K562 (cell line): ENCODE results near the gene IGSF21. TPM values are rescaled to one million over a fixed set of nuclear protein-coding genes. Genes with fewer than 3 reads are reported as not detected.

Source experiments
- ADNP ChIP-seq: fragments of 200-800 bp; sonication (Bioruptor generic); IDR thresholded peaks from 2 replicates; pipeline ENCODE4 v1.6.1; 2016; ENCODE audit warnings: missing genetic modification characterization, missing compliant biosample characterization
- ARID1B ChIP-seq: fragments of 450-650 bp; IDR thresholded peaks from 2 replicates; pipeline ENCODE4 v1.6.1; 2016; ENCODE audit warnings: antibody characterized with exemption, mild to moderate bottlenecking, inconsistent platforms
- CBFA2T3 ChIP-seq: fragments of 450-650 bp; IDR thresholded peaks from 2 replicates; pipeline ENCODE4 v1.6.1; 2017
- CREB5 ChIP-seq: fragments of 250-450 bp; sonication (Bioruptor Pico); IDR thresholded peaks from 2 replicates; pipeline ENCODE4 v1.5.0; 2020; ENCODE audit warnings: mild to moderate bottlenecking
- CXXC5 ChIP-seq: fragments of 250-450 bp; sonication (Bioruptor Pico); IDR thresholded peaks from 2 replicates; pipeline ENCODE4 v1.8.0; 2022; ENCODE audit warnings: inconsistent platforms, mild to moderate bottlenecking, moderate library complexity
- ELF4 ChIP-seq: fragments of 450-650 bp; formaldehyde crosslinking; IDR thresholded peaks from 2 replicates; pipeline ENCODE4 v1.4.0; 2022; ENCODE audit warnings: missing genetic modification characterization
- EP300 ChIP-seq: IDR thresholded peaks from 2 replicates; pipeline ENCODE4 v1.6.1; 2012; ENCODE audit warnings: low read length, improper control_type of control experiment
- HMGXB4 ChIP-seq: sonication (generic); formaldehyde crosslinking; IDR thresholded peaks from 2 replicates; pipeline ENCODE4 v1.8.1; 2023; ENCODE audit warnings: mild to moderate bottlenecking, missing genetic modification reagents
- MCM3 ChIP-seq: fragments of 450-650 bp; IDR thresholded peaks from 2 replicates; pipeline ENCODE4 v1.6.1; 2016
- SMARCA4 ChIP-seq: fragments of 450-650 bp; IDR thresholded peaks from 2 replicates; pipeline ENCODE4 v1.6.1; 2016
- SMARCA5 ChIP-seq: fragments of 450-650 bp; IDR thresholded peaks from 2 replicates; pipeline ENCODE4 v1.6.1; 2016
- TOE1 ChIP-seq, 2 experiments: fragments of 450-650 bp in 1 of 2; sonication (generic) in 1 of 2; formaldehyde crosslinking in 1 of 2; IDR thresholded peaks; 2 replicates each; pipeline versions ENCODE4 v1.7.1 to v1.8.0; 2016 to 2022; ENCODE audit warnings: borderline replicate concordance in 2 of 2, mild to moderate bottlenecking in 2 of 2, antibody characterized with exemption in 1 of 2, inconsistent platforms in 1 of 2, low read depth in 1 of 2, missing genetic modification reagents in 1 of 2, moderate library complexity in 1 of 2
- VEZF1 ChIP-seq: fragments of 200-800 bp; sonication (Bioruptor generic); IDR thresholded peaks from 2 replicates; pipeline ENCODE4 v1.6.1; 2017; ENCODE audit warnings: missing genetic modification characterization, missing compliant biosample characterization
- ZBTB5 ChIP-seq: fragments of 450-650 bp; IDR thresholded peaks from 2 replicates; pipeline ENCODE4 v1.6.1; 2017; ENCODE audit warnings: antibody characterized with exemption
- ZFP30 ChIP-seq: fragments of 250-450 bp; sonication (Bioruptor Pico); IDR thresholded peaks from 2 replicates; pipeline ENCODE4 v1.8.0; 2022; ENCODE audit warnings: moderate library complexity, mild to moderate bottlenecking, inconsistent platforms, borderline replicate concordance
- ZNF124 ChIP-seq: sonication (generic); formaldehyde crosslinking; IDR thresholded peaks from 2 replicates; pipeline ENCODE4 v1.8.1; 2022; ENCODE audit warnings: missing genetic modification reagents
- ZSCAN32 ChIP-seq: fragments of 450-650 bp; formaldehyde crosslinking; IDR thresholded peaks from 2 replicates; pipeline ENCODE4 v1.4.0; 2020; ENCODE audit warnings: mild to moderate bottlenecking, moderate library complexity
- polyA plus RNA-seq, 8 experiments: library from polyadenylated mRNA; depleted of rRNA in 4 of 8; stranded (reverse) in 5 of 8; unstranded in 3 of 8; fragments of >200 nt; fragmentation: Nextera tagmentation in 2 of 8; fragmentation: Illumina TruSeq in 1 of 8; extraction: Ambion mirVana in 2 of 8; extraction: Trizol in 1 of 8; gene quantifications; 2 replicates each; pipeline versions ENCODE4 v1.2.1 to v1.2.3, GENCODE V29; 2011 to 2014; ENCODE audit warnings: inconsistent platforms in 1 of 8, missing spikeins in 1 of 8
- total RNA-seq, 7 experiments: library from RNA; depleted of rRNA in 6 of 7; stranded (reverse); fragments of >200 nt in 6 of 7; fragmentation: Illumina TruSeq in 2 of 7; extraction: Trizol in 2 of 7; gene quantifications; 2 replicates each; pipeline versions ENCODE4 v1.2.1 to v1.2.3, GENCODE V29; 2011 to 2021; ENCODE audit warnings: low replicate concordance in 1 of 7

The IGSF21 gene
- total and polyA plus RNA-seq, 9 of the 15 experiments (the other 6 are each of a cell fraction or from before 2014, with no cell fraction given) = not detected

GRCh38 chr1:18385239-18385790 lies 277.7 kb downstream of the IGSF21 start (continued):
- TF ChIP-seq HMGXB4 (CRISPR knock-in tag) (no peak), CXXC5 (CRISPR knock-in tag) (no peak), SMARCA5 (no peak), ZFP30 (no peak), MCM3 (0 out of 2 replicates have a peak, but pooled peaks have one; percentile 5), SMARCA4 (0 out of 2 replicates have a peak, but pooled peaks have one; percentile 2), ELF4 (peak; percentile 73; the same call in 1 of the 2 replicates), ZBTB5 (0 out of 2 replicates have a peak, but pooled peaks have one; percentile 20), TOE1 (IDR thresholded peaks at IDR 0.05; ENCODE audit: borderline replicate concordance) (0 out of 2 replicates have a peak, but pooled peaks have one; percentile 22), TOE1 (CRISPR knock-in tag; IDR thresholded peaks at IDR 0.05; ENCODE audit: borderline replicate concordance, low read depth) (no peak), CREB5 (CRISPR knock-in tag) (no peak), ZNF124 (CRISPR knock-in tag) (no peak), EP300 (no peak), VEZF1 (CRISPR knock-in tag) (0 out of 2 replicates have a peak, but pooled peaks have one; percentile 18), ADNP (tag) (no peak), ZSCAN32 (CRISPR knock-in tag) (no peak), ARID1B (peak; percentile 53; the same call in 1 of the 2 replicates), CBFA2T3 (0 out of 2 replicates have a peak, but pooled peaks have one; percentile 17)
